ENCODE results near the gene PTGR3. TPM values are rescaled to one million over a fixed set of nuclear protein-coding genes. Genes with fewer than 3 reads are reported as not detected.

Gene PTGR3
- total RNA-seq, 1 experiment from 2014 or later: 1.6 TPM

DNA sequence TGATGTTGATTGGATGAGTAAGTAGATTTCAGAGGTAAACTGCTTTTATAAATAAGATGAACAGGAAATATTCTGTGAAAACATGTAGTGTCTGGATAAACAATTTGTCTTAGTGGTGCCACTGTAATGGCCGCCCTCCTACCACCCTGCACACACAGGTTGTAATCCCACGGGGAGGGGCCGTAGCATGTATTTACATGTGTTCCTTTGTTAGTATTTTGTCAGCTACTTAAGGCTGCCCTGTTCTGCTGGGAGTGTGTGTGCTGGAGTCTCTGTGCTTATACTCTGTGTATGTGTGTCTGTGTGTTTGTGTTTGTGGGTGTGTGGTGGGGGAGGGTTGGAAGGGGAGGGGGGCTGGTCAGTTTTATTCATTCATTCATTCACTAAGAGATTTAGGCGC lies 6.7 kb upstream of the PTGR3 start:
- peaks cover 44% of the 10 kb centered on the region for H3K27me3 Mint-ChIP-seq (ENCODE audit: low read depth)
- no peak overlapping the region for H4K5ac ChIP-seq (ENCODE audit: insufficient read length, low read depth, low read length)
- H3K79me1 ChIP-seq (ENCODE audit: insufficient read depth, low read depth, low read length, poor library complexity, severe bottlenecking): no peaks in the 10 kb centered on the region
- no peaks in the 10 kb centered on the region for H3K79me2 ChIP-seq (ENCODE audit: insufficient read depth, low read length)
- H4K8ac ChIP-seq (replicated peaks; ENCODE audit: insufficient read length, low read depth, low read length): no peak overlapping the region
- no peak overlapping the region for H3K4me2 ChIP-seq (ENCODE audit: insufficient read depth, insufficient read length, low read length)
- H3K9ac ChIP-seq (ENCODE audit: extremely low read depth, insufficient read length, low read length): no peak overlapping the region
- no peak overlapping the region for H3K18ac ChIP-seq (ENCODE audit: insufficient read length, low read depth, low read length)
- no peaks in the 10 kb centered on the region for H3K9me3 ChIP-seq (ENCODE audit: control insufficient read depth, low read depth, low read length)
- H3K27ac Mint-ChIP-seq: no peak overlapping the region
- no peak overlapping the region for H3K14ac ChIP-seq (ENCODE audit: insufficient read depth, low read length)
- no peak for TF ChIP-seq CTCF (conservative IDR thresholded peaks at IDR 0.05)
- H4K91ac ChIP-seq (ENCODE audit: insufficient read length, low read depth, low read length): no peak overlapping the region
- H4K20me1 ChIP-seq (ENCODE audit: control insufficient read depth, insufficient read depth, insufficient read length): no peaks in the 10 kb centered on the region
- H3K4ac ChIP-seq (ENCODE audit: low read depth, low read length): no peak overlapping the region
- no peak overlapping the region for H2BK12ac ChIP-seq (ENCODE audit: insufficient read length, low read depth, low read length)
- H3T11ph ChIP-seq (ENCODE audit: low read length): no peak overlapping the region
- H2AFZ ChIP-seq (ENCODE audit: low read length): no peak overlapping the region
- no peak overlapping the region for H2BK20ac ChIP-seq (ENCODE audit: low read depth, low read length, poor library complexity, severe bottlenecking)
- H3K23me2 ChIP-seq (ENCODE audit: insufficient read length, low read depth, low read length, poor library complexity, severe bottlenecking): peaks cover 6% of the 10 kb centered on the region
- H2AK5ac ChIP-seq (ENCODE audit: insufficient read length, low read length): no peak overlapping the region
- H3K27ac ChIP-seq (ENCODE audit: insufficient read length, low read depth, low read length): no peak overlapping the region
- DNase-seq: no peak
- peaks cover 0 to 2% (median 0%) of the 10 kb centered on the region in 3 experiments; a peak in 1 of 7 replicates for H3K36me3 Mint-ChIP-seq (ENCODE audit: insufficient read depth in 1 of 3, low read depth in 3 of 3)
- H2BK120ac ChIP-seq (ENCODE audit: low read depth, low read length, poor library complexity, severe bottlenecking): no peak overlapping the region
- no peak overlapping the region for H3K4me3 Mint-ChIP-seq
- no CpG with 5 or more reads among the region's 4 CpGs for WGBS (ENCODE audit: extremely low coverage, insufficient read length, low lambda C conversion rate)
- no peaks in the 10 kb centered on the region for H3K4me1 ChIP-seq (ENCODE audit: insufficient read depth, low read length)
- H2BK5ac ChIP-seq (ENCODE audit: insufficient read length, low read length): no peak overlapping the region
- peaks cover 12 to 19% of the 10 kb centered on the region in 2 experiments for H3K4me1 Mint-ChIP-seq
- no peak overlapping the region for H2BK15ac ChIP-seq (ENCODE audit: low read depth, low read length)
- H3K56ac ChIP-seq (ENCODE audit: insufficient read length, low read depth, low read length): no peak overlapping the region
- H3K27me3 ChIP-seq (ENCODE audit: insufficient read depth, low read length): peaks cover 14% of the 10 kb centered on the region; the same call in 1 of the 2 replicates
- no peak overlapping the region for H3K23ac ChIP-seq (ENCODE audit: insufficient read length, low read depth, low read length)
- H3K9me3 Mint-ChIP-seq: peaks cover 0 to 2% of the 10 kb centered on the region in 2 experiments; a peak in 1 of 5 replicates
